Erythroblast (primary cell): ENCODE measurements around the gene DLX5.

Experiments used
- GATA1 ChIP-seq: IDR thresholded peaks from 2 replicates; pipeline ENCODE4 v1.6.1; 2011; ENCODE audit warnings: low read depth, mild to moderate bottlenecking, control low read depth, low read length, moderate library complexity
- POLR2A ChIP-seq: IDR thresholded peaks from 2 replicates; pipeline ENCODE4 v1.6.1; 2011; ENCODE audit warnings: mild to moderate bottlenecking, low read length

DNA sequence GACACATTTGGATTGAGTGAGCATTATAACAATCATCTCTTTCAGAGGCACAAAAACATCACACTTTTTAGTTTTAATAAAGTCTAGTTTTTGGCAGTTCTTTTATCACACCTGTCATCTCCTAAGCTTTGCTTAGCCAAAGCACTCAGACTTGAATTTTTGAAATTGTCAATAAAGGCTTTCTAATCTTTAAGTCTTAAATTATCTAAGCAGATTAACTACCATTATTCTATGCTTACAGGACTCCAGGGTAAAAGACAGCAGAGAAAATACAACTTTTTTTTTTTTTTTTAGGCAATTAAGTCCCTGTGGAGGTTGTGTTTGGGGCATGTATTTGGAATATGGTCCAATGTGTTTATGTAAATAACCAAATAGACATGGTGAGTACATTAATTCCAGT, 36.9 kb downstream of the DLX5 start:
- TF ChIP-seq POLR2A: no peak
- TF ChIP-seq GATA1: no peak
